ENCODE measurements around the gene NTMT2. TPM values are rescaled to one million over a fixed set of nuclear protein-coding genes. Genes with fewer than 3 reads are reported as not detected.
A peak's percentile ranks its signal among the peaks of the same experiment; 100 is the strongest.
"Not testable (repeated sequence)": the region's sequence is repeated elsewhere in the genome, so short reads cannot be mapped to it uniquely, and the experiment has no call there.

The NTMT2 gene
- total RNA-seq = not detected in 2 replicates

GRCh38 chr1:170145770-170146676 lies at the start of gene NTMT2:
Gene NTMT2, plus strand, starts transcription at chr1:170145959. Its CDS starts 149 bp downstream, at chr1:170146108.
- H3K4me3 ChIP-seq (ENCODE audit: low read depth, low read length) = no peak within 1 kb of the TSS
- DNase-seq (ENCODE audit: low read depth) = no peak
- TF ChIP-seq, protein P1, sequence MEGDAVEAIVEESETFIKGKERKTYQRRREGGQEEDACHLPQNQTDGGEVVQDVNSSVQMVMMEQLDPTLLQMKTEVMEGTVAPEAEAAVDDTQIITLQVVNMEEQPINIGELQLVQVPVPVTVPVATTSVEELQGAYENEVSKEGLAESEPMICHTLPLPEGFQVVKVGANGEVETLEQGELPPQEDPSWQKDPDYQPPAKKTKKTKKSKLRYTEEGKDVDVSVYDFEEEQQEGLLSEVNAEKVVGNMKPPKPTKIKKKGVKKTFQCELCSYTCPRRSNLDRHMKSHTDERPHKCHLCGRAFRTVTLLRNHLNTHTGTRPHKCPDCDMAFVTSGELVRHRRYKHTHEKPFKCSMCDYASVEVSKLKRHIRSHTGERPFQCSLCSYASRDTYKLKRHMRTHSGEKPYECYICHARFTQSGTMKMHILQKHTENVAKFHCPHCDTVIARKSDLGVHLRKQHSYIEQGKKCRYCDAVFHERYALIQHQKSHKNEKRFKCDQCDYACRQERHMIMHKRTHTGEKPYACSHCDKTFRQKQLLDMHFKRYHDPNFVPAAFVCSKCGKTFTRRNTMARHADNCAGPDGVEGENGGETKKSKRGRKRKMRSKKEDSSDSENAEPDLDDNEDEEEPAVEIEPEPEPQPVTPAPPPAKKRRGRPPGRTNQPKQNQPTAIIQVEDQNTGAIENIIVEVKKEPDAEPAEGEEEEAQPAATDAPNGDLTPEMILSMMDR (IDR thresholded peaks at IDR 0.05; ENCODE audit: insufficient read depth, low read depth, low read length) = no peak

- no peak for DNase-seq (ENCODE audit: low read depth)
- TF ChIP-seq, protein P1 (IDR thresholded peaks at IDR 0.05; ENCODE audit: insufficient read depth, low read depth, low read length) = no peak
- H3K4me3 ChIP-seq (ENCODE audit: low read depth, low read length) = no peak overlapping the region
Observed at GRCh38 chr1:170095976-170096748, 49.6 kb upstream of the NTMT2 start.

GRCh38 chr1:170096806-170097340 lies 48.9 kb upstream of the NTMT2 start:
- no peak overlapping the region for H3K4me3 ChIP-seq (ENCODE audit: low read depth, low read length)
- no peak for DNase-seq (ENCODE audit: low read depth)
- TF ChIP-seq, protein P1 (IDR thresholded peaks at IDR 0.05; ENCODE audit: insufficient read depth, low read depth, low read length) = no peak

DNA sequence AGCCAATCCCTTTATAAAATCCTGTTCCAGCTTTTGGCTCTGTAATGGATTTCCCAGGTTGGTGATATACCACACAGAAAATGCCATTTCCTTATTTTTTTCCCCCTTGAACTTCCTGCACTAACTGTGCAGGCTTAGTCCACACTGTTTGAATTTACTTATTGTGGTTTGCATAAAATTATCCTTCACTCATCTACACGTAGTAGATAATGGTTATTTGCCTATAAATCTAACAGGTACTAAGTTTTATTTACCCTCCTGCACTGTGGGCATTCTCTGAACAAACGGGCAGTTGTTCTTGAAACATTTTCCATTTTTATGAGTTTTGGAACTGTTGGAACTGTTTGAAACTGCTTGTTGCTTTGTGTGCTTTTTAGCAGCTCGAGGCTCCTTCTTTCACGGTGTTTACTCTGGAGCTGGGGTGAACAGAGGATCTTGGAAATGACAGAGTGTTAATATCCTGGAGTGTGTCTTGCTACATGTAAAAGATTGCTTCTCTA lies 48.3 kb upstream of the NTMT2 start:
- H3K4me3 ChIP-seq (ENCODE audit: low read depth, low read length) = no peak overlapping the region
- no peak for DNase-seq (ENCODE audit: low read depth)
- TF ChIP-seq, protein P1 (IDR thresholded peaks at IDR 0.05; ENCODE audit: insufficient read depth, low read depth, low read length) = no peak

GRCh38 chr1:170113140-170113539 lies 32.6 kb upstream of the NTMT2 start:
- not testable (repeated sequence) for DNase-seq (ENCODE audit: low read depth); H3K4me3 ChIP-seq (ENCODE audit: low read depth, low read length)

DNA sequence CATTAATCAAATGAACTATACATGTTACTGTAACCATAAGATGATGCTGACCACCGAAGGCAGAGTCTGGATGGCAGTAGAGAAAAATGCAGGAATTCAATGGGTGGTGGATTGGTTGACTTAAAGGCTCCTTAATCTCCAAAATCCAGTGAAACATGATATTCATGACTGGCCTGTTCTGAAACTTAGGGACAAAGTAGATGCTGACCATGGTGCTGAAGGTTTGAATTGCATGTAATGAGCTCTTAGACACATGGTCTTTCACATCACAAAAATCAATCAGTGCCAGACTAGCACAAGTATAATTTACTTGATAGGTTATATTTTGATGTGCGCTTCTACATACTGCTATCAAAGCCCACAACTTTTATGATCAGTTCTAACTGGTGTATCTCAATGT lies 30.9 kb upstream of the NTMT2 start:
- peak; percentile 37 for DNase-seq (ENCODE audit: low read depth)
- no peak overlapping the region for H3K4me3 ChIP-seq (ENCODE audit: low read depth, low read length)
- TF ChIP-seq, protein P1 (IDR thresholded peaks at IDR 0.05; ENCODE audit: insufficient read depth, low read depth, low read length) = no peak

- DNase-seq (ENCODE audit: low read depth) = no peak
Observed at GRCh38 chr1:170122366-170122765, 23.4 kb upstream of the NTMT2 start.

More at GRCh38 chr1:170122366-170122765, 23.4 kb upstream of the NTMT2 start:
- no peak overlapping the region for H3K4me3 ChIP-seq (ENCODE audit: low read depth, low read length)
- TF ChIP-seq, protein P1 (IDR thresholded peaks at IDR 0.05; ENCODE audit: insufficient read depth, low read depth, low read length) = no peak
